ENCODE results near the gene ADAMTS9. TPM values are rescaled to one million over a fixed set of nuclear protein-coding genes. Genes with fewer than 3 reads are reported as not detected.

ADAMTS9 gene
- total and polyA plus RNA-seq, 11 donors = 11.3 to 74.4 (median 18.8) TPM

DNA sequence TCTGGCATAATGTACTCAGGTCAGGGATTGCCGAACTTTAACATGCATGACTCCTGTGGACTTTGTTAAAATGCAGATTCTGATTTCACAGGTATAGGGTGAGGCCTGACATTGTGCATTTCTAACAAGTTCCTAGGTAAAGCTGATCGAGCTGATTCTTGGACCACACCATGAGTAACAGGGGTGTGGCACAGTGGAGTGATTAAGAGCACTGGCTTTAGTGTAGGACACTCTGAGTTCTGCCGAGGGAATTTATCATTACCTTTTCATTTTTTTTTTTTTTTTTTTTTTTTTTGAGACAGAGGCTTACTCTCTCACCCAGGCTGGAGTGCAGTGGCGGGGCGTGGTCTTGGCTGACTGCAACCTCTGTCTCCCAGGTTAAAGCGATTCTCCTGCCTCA lies 169.3 kb downstream of the ADAMTS9 start:
- no peak overlapping the region for H3K27ac ChIP-seq
- intact Hi-C loops (cut with DNase I) = no loop called here
- H3K4me3 ChIP-seq = no peak overlapping the region
- 90 to 95% (median 93%) methylated on average over 6 of the region's 6 CpGs for WGBS, 4 donors
- H3K4me1 ChIP-seq = no peaks in the 10 kb centered on the region
- peaks cover 0 to 70% (median 34%) of the 10 kb centered on the region in 9 donors for H3K36me3 ChIP-seq
- no peaks in the 10 kb centered on the region for H3K27me3 ChIP-seq
- peaks cover 0 to 5% (median 0%) of the 10 kb centered on the region in 12 donors for H3K9me3 ChIP-seq
- DNase-seq (no peak), ATAC-seq (no peak)
- TF ChIP-seq POLR2A (IDR thresholded peaks at IDR 0.05) (no peak), CTCF (IDR thresholded peaks at IDR 0.05) (no peak)

GRCh38 chr3:64514889-64515288 lies 172.9 kb downstream of the ADAMTS9 start:
- no peak overlapping the region for H3K27ac ChIP-seq
- intact Hi-C loops (cut with DNase I) = no loop called here
- no peaks in the 10 kb centered on the region for H3K27me3 ChIP-seq
- ATAC-seq = no peak
- 92 to 98% (median 93%) methylated on average over 3 of the region's 3 CpGs for WGBS, 4 donors
- peaks cover 0 to 43% (median 22%) of the 10 kb centered on the region in 9 donors for H3K36me3 ChIP-seq
- DNase-seq = no peak
- H3K4me1 ChIP-seq = no peaks in the 10 kb centered on the region
- H3K4me3 ChIP-seq = no peak overlapping the region
- no peaks in the 10 kb centered on the region for H3K9me3 ChIP-seq
- TF ChIP-seq POLR2A (IDR thresholded peaks at IDR 0.05) (no peak), CTCF (IDR thresholded peaks at IDR 0.05) (no peak)

- DNase-seq = no peak
- WGBS, 4 donors = 69 to 81% (median 76%) methylated on average over 5 of the region's 5 CpGs
- H3K4me3 ChIP-seq = no peak overlapping the region
- H3K4me1 ChIP-seq = no peaks in the 10 kb centered on the region
- no peaks in the 10 kb centered on the region for H3K27me3 ChIP-seq
- intact Hi-C loops (cut with DNase I) = no loop called here
- no peaks in the 10 kb centered on the region for H3K9me3 ChIP-seq
- no peak overlapping the region for H3K27ac ChIP-seq
- ATAC-seq = no peak
- no peaks in the 10 kb centered on the region for H3K36me3 ChIP-seq
- TF ChIP-seq POLR2A (IDR thresholded peaks at IDR 0.05) (no peak), CTCF (IDR thresholded peaks at IDR 0.05) (no peak)
Measured at GRCh38 chr3:64509206-64509605, 178.6 kb downstream of the ADAMTS9 start.

DNA sequence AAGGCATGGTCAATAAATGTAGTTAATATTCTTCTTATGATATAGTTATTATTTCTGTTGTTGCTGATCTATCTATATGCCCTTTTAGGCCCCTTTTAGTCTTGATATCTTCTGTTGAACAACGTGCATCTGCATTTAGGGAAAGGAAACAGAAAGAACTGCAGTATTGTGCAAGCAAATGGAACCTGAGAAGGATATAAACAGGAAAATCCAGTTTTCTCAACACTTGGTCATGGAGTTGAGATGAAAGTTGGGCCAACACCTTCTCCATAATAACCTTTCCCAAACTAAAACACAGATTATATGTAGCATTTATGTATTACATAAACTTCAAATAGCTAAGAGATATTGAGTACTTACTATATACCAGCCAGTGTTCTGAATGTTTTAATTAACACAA lies 179.7 kb downstream of the ADAMTS9 start:
- intact Hi-C loops (cut with DNase I) = no loop called here
- 63 to 83% (median 81%) methylated on average over 1 of the region's 1 CpG for WGBS, 4 donors
- Histone ChIP-seq H3K36me3 (no peaks in the 10 kb centered on the region), H3K27me3 (no peaks in the 10 kb centered on the region), H3K4me3 (no peak overlapping the region), H3K9me3 (no peaks in the 10 kb centered on the region), H3K4me1 (no peaks in the 10 kb centered on the region), H3K27ac (no peak overlapping the region)
- no peak for TF ChIP-seq CTCF (IDR thresholded peaks at IDR 0.05)
- no peak for TF ChIP-seq POLR2A (IDR thresholded peaks at IDR 0.05)
- ATAC-seq (no peak), DNase-seq (no peak)

Data from heart left ventricle (tissue), 16 donors.